HepG2 (cell line): ENCODE measurements around the gene PTRHD1. TPM values are rescaled to one million over a fixed set of nuclear protein-coding genes. Genes with fewer than 3 reads are reported as not detected.

Experiments
- BRD4 ChIP-seq: sonication (generic); formaldehyde crosslinking; IDR thresholded peaks from 2 replicates; pipeline ENCODE4 v1.4.0; 2020; ENCODE audit warnings: missing genetic modification reagents
- DBP ChIP-seq: sonication (generic); formaldehyde crosslinking; IDR thresholded peaks from 2 replicates; pipeline ENCODE4 v1.4.0; 2020; ENCODE audit warnings: missing genetic modification reagents; ENCODE audit errors: not compliant biosample characterization
- DDIT3 ChIP-seq: sonication (generic); formaldehyde crosslinking; IDR thresholded peaks from 2 replicates; pipeline ENCODE4 v1.4.0; 2020; ENCODE audit warnings: mild to moderate bottlenecking, missing genetic modification reagents
- ELF1 ChIP-seq: sonication (generic); formaldehyde crosslinking; IDR thresholded peaks from 2 replicates; pipeline ENCODE4 v1.4.0; 2020; ENCODE audit warnings: missing genetic modification reagents
- ELK4 ChIP-seq: sonication (generic); formaldehyde crosslinking; IDR thresholded peaks from 2 replicates; pipeline ENCODE4 v1.9.0; 2021; ENCODE audit warnings: missing genetic modification reagents, borderline replicate concordance
- FOSL1 ChIP-seq: sonication (generic); formaldehyde crosslinking; IDR thresholded peaks from 2 replicates; pipeline ENCODE4 v1.9.0; 2021; ENCODE audit warnings: missing genetic modification reagents, borderline replicate concordance
- FOXP1 ChIP-seq, 2 experiments: fragments of 450-650 bp in 1 of 2; IDR thresholded peaks; 2 replicates each; pipeline ENCODE4 v1.6.1; 2017 to 2018; ENCODE audit warnings: antibody characterized with exemption in 1 of 2
- GABPA ChIP-seq, 2 experiments: IDR thresholded peaks; 2 replicates each; pipeline ENCODE4 v1.6.1; 2011 to 2016; ENCODE audit warnings: low read depth in 2 of 2, low read length in 1 of 2, missing biosample characterization in 1 of 2, missing genetic modification characterization in 1 of 2
- HES4 ChIP-seq: sonication (generic); formaldehyde crosslinking; IDR thresholded peaks from 2 replicates; pipeline ENCODE4 v1.9.0; 2021; ENCODE audit warnings: mild to moderate bottlenecking, missing genetic modification reagents, borderline replicate concordance
- HOXA7 ChIP-seq: sonication (generic); formaldehyde crosslinking; IDR thresholded peaks from 2 replicates; pipeline ENCODE4 v1.8.1; 2022; ENCODE audit warnings: mild to moderate bottlenecking, missing genetic modification reagents, moderate library complexity
- KDM5B ChIP-seq: sonication (generic); formaldehyde crosslinking; IDR thresholded peaks from 2 replicates; pipeline ENCODE4 v1.4.0; 2020; ENCODE audit warnings: missing genetic modification reagents, mild to moderate bottlenecking, borderline replicate concordance
- MAX ChIP-seq: IDR thresholded peaks from 2 replicates; pipeline ENCODE4 v1.6.1; 2012; ENCODE audit warnings: inconsistent platforms
- MED8 ChIP-seq: sonication (generic); formaldehyde crosslinking; IDR thresholded peaks from 2 replicates; pipeline ENCODE4 v1.8.1; 2023; ENCODE audit warnings: mild to moderate bottlenecking, missing genetic modification reagents; ENCODE audit not compliant: insufficient replicate concordance
- PRDM4 ChIP-seq: sonication (generic); formaldehyde crosslinking; IDR thresholded peaks from 2 replicates; pipeline ENCODE4 v1.9.0; 2021; ENCODE audit warnings: missing genetic modification reagents, borderline replicate concordance
- SIN3B ChIP-seq: fragments of 150-350 bp; IDR thresholded peaks from 2 replicates; pipeline ENCODE4 v1.6.1; 2014; ENCODE audit warnings: low read length
- SP1 ChIP-seq, 2 experiments: fragments of 450-650 bp in 1 of 2; sonication (generic) in 1 of 2; formaldehyde crosslinking in 1 of 2; IDR thresholded peaks; 2 replicates each; pipeline versions ENCODE4 v1.4.0 to v1.6.1; 2016 to 2020; ENCODE audit warnings: missing genetic modification reagents in 1 of 2
- SYNCRIP ChIP-seq: fragments of 200-400 bp; formaldehyde crosslinking; IDR thresholded peaks from 2 replicates; pipeline ENCODE4 v1.6.1; 2018; ENCODE audit warnings: mild to moderate bottlenecking, low read depth, low read length; ENCODE audit not compliant: insufficient read depth
- U2AF1 ChIP-seq: fragments of 200-400 bp; formaldehyde crosslinking; optimal IDR thresholded peaks from 2 replicates; pipeline ENCODE3; 2017; ENCODE audit warnings: mild to moderate bottlenecking, low read depth, low read length
- YEATS2 ChIP-seq: sonication (generic); formaldehyde crosslinking; IDR thresholded peaks from 2 replicates; pipeline ENCODE4 v1.4.0; 2020; ENCODE audit warnings: missing genetic modification reagents, borderline replicate concordance
- ZNF275 ChIP-seq: sonication (generic); formaldehyde crosslinking; IDR thresholded peaks from 2 replicates; pipeline ENCODE4 v1.8.0; 2022; ENCODE audit warnings: missing genetic modification reagents, mild to moderate bottlenecking, inconsistent platforms, borderline replicate concordance
- ZNF747 ChIP-seq: sonication (generic); formaldehyde crosslinking; IDR thresholded peaks from 2 replicates; pipeline ENCODE4 v1.8.1; 2023; ENCODE audit warnings: missing genetic modification reagents, mild to moderate bottlenecking, borderline replicate concordance
- ZSCAN29 ChIP-seq: sonication (generic); formaldehyde crosslinking; conservative IDR thresholded peaks from 2 replicates; pipeline ENCODE4 v1.4.0; 2020; ENCODE audit warnings: mild to moderate bottlenecking, missing genetic modification reagents
- polyA plus RNA-seq, 8 experiments: library from polyadenylated mRNA; depleted of rRNA in 3 of 8; stranded (reverse) in 7 of 8; unstranded in 1 of 8; fragments of >200 nt; fragmentation: Illumina TruSeq in 4 of 8; extraction: Trizol in 4 of 8; gene quantifications; 2 replicates each; pipeline versions ENCODE4 v1.2.1 to v1.2.3, GENCODE V29; 2011 to 2016; ENCODE audit warnings: low read depth in 4 of 8, missing spikeins in 1 of 8, mixed read lengths in 1 of 8; ENCODE audit not compliant: insufficient read depth in 1 of 8
- total RNA-seq, 5 experiments: library from RNA; depleted of rRNA; stranded (reverse); fragments of >200 nt; fragmentation: Illumina TruSeq; extraction: Trizol; gene quantifications; 2 replicates each; pipeline ENCODE4 v1.2.3, GENCODE V29; 2016; ENCODE audit warnings: low read depth in 1 of 5

Gene PTRHD1
- total and polyA plus RNA-seq, 2 of the 13 experiments (the other 11 are each of a cell fraction or from before 2014, with no cell fraction given): 72.6 to 90.8 TPM

- TF ChIP-seq DDIT3 (CRISPR knock-in tag) (peak; percentile 85; the same call in 1 of the 2 replicates), ZSCAN29 (CRISPR knock-in tag) (0 out of 2 replicates have a peak, but pooled peaks have one; percentile 49), ZNF275 (CRISPR knock-in tag) (peak; percentile 62), DBP (CRISPR knock-in tag) (peak; percentile 26), GABPA (IDR thresholded peaks at IDR 0.05; ENCODE audit: low read depth, low read length) (peak; percentile 46), GABPA (CRISPR knock-in tag; IDR thresholded peaks at IDR 0.05; ENCODE audit: low read depth) (peak; percentile 86), MAX (peak; percentile 84), U2AF1 (no peak), SP1 (IDR thresholded peaks at IDR 0.05) (no peak), SP1 (CRISPR knock-in tag; IDR thresholded peaks at IDR 0.05) (peak; percentile 66), SYNCRIP (no peak), HES4 (CRISPR knock-in tag) (no peak), YEATS2 (CRISPR knock-in tag) (peak; percentile 92), KDM5B (CRISPR knock-in tag) (peak; percentile 95), ZNF747 (peak; percentile 87), PRDM4 (CRISPR knock-in tag) (peak; percentile 69; the same call in 1 of the 2 replicates), FOXP1 (IDR thresholded peaks at IDR 0.05) (no peak), FOXP1 (CRISPR knock-in tag; IDR thresholded peaks at IDR 0.05) (no peak), FOSL1 (CRISPR knock-in tag) (no peak), ELF1 (CRISPR knock-in tag) (peak; percentile 95), BRD4 (CRISPR knock-in tag) (peak; percentile 84), ELK4 (no peak), SIN3B (peak; percentile 95), MED8 (CRISPR knock-in tag) (peak; percentile 73), HOXA7 (CRISPR knock-in tag) (no peak)
Observed at GRCh38 chr2:24792874-24793760, at the start of gene PTRHD1, which contains the start of gene CENPO (continued).
